Measurements from ENCODE around the gene PDE2A.
A peak's percentile ranks its signal among the peaks of the same experiment; 100 is the strongest.

The PDE2A gene

DNA sequence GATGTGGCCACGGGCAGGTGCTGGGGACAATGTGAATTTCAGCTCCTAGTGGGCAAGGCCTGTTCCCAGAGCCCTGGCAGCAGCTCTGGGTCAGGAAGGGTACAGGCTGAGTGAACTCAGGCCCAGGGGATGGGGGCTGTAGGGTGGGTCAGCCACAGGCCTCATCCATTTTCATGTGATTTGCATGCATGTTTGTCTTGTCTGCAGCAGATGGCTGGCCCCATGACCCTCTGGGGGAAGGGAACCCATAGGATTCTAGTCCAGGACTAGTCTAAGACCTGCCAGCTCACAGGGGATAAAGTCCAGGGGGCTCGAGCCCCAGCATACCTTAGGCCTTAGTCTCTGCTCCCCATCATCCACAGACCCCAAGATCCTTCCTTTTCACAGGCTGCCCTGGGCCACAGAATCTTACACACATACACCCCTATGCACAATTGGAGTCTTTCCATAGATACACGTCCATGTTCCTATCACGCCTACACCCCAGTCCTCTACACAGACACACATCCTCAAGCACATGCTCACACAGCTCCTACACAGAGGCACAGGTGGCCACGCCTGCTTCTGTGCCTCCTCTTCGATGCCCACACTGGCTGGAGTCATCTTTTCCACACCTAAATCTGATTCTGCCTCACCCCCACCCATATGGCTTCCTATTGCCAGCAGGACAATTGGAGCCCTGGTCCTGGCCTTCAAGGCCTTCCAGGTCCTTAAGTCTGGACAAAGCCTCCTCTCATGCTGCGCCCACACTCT is 25.7 kb downstream of the PDE2A start:
- TF ChIP-seq GATA2 (IDR thresholded peaks at IDR 0.05; ENCODE audit: low read depth, low read length) = no peak
- TF ChIP-seq GATA3 (IDR thresholded peaks at IDR 0.05; ENCODE audit: low read depth, low read length) = no peak

DNA sequence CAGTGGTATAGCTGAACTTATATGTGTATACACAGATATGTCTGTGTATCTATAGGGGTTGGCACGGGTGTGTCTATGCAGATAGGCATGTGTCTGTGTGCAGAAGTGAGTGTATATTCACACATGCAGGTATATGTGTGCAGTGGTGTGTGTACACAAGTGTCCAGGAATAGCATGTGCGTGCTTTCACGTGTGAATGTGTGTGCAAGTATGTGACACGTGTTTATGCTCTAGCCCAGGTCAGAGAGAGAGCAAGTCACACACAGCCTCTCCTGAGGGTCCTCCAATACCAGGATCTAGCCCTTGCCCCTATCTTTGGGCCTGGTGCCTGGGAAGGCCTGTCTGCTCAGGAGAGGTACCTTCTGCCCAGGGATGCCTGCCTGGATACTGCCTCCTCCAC is 26.3 kb downstream of the PDE2A start:
- TF ChIP-seq GATA2 (IDR thresholded peaks at IDR 0.05; ENCODE audit: low read depth, low read length) (no peak), GATA3 (IDR thresholded peaks at IDR 0.05; ENCODE audit: low read depth, low read length) (no peak)

- TF ChIP-seq GATA2 (IDR thresholded peaks at IDR 0.05; ENCODE audit: low read depth, low read length) = no peak
- no peak for TF ChIP-seq GATA3 (IDR thresholded peaks at IDR 0.05; ENCODE audit: low read depth, low read length)
Observed at GRCh38 chr11:72646472-72646871, 27.8 kb downstream of the PDE2A start.

DNA sequence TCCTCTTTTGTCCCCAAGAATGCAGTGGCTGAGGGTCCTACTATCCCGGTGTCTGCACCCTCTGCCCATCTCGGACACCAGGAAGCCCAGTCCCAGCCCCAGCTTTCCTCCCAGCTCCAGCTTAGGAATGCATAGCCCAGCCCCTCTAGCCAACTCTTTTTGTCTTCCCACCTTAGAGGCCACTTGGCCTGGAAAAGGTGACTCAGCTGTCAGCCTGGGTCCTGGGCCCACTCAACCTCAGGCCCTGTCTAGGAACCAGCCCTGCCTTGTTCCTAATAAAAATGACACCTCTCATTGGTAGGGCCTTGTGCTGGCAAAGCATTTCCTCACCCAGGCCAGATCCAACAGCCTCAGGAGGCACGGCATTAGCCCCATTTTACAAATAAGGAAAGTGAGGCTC is 28.2 kb downstream of the PDE2A start:
- TF ChIP-seq GATA2 (IDR thresholded peaks at IDR 0.05; ENCODE audit: low read depth, low read length) (no peak), GATA3 (IDR thresholded peaks at IDR 0.05; ENCODE audit: low read depth, low read length) (no peak)

GRCh38 chr11:72643547-72643946 is 30.7 kb downstream of the PDE2A start:
- TF ChIP-seq GATA3 (IDR thresholded peaks at IDR 0.05; ENCODE audit: low read depth, low read length) (no peak), GATA2 (IDR thresholded peaks at IDR 0.05; ENCODE audit: low read depth, low read length) (no peak)

GRCh38 chr11:72642884-72643522 is 31.2 kb downstream of the PDE2A start:
- no peak for TF ChIP-seq GATA2 (IDR thresholded peaks at IDR 0.05; ENCODE audit: low read depth, low read length)
- no peak for TF ChIP-seq GATA3 (IDR thresholded peaks at IDR 0.05; ENCODE audit: low read depth, low read length)

- TF ChIP-seq GATA3 (IDR thresholded peaks at IDR 0.05; ENCODE audit: low read depth, low read length) (no peak), GATA2 (IDR thresholded peaks at IDR 0.05; ENCODE audit: low read depth, low read length) (no peak)
Observed at GRCh38 chr11:72642043-72642883, 32.0 kb downstream of the PDE2A start.

GRCh38 chr11:72641522-72642042 is 32.6 kb downstream of the PDE2A start:
- TF ChIP-seq GATA3 (IDR thresholded peaks at IDR 0.05; ENCODE audit: low read depth, low read length) (no peak), GATA2 (IDR thresholded peaks at IDR 0.05; ENCODE audit: low read depth, low read length) (no peak)

GRCh38 chr11:72639502-72640375 is 34.5 kb downstream of the PDE2A start:
- TF ChIP-seq GATA3 (IDR thresholded peaks at IDR 0.05; ENCODE audit: low read depth, low read length) (no peak), GATA2 (IDR thresholded peaks at IDR 0.05; ENCODE audit: low read depth, low read length) (no peak)

DNA sequence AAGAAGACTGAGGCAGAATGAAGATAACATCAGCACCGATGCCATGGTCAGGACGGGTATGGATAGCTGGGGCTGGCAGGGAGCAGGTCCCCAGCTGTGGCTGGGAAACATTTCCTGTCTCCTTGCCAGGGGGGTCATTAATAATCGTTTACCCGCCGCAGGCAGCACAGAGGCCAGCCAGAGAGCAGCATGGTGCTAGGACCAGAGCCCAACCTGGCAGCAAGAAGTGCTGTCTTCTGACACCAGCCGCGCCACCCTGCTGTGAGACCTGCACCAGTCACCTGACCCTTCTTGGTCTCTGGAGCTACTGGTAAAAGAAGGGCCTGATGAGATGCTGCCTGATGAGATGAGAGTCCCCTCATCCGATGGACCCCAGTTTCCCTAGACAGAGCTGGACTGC is 36.3 kb downstream of the PDE2A start:
- TF ChIP-seq GATA2 (IDR thresholded peaks at IDR 0.05; ENCODE audit: low read depth, low read length) (peak; percentile 81), GATA3 (IDR thresholded peaks at IDR 0.05; ENCODE audit: low read depth, low read length) (no peak)

GRCh38 chr11:72637198-72637597 is 37.0 kb downstream of the PDE2A start:
- TF ChIP-seq GATA3 (IDR thresholded peaks at IDR 0.05; ENCODE audit: low read depth, low read length) (no peak), GATA2 (IDR thresholded peaks at IDR 0.05; ENCODE audit: low read depth, low read length) (no peak)

DNA sequence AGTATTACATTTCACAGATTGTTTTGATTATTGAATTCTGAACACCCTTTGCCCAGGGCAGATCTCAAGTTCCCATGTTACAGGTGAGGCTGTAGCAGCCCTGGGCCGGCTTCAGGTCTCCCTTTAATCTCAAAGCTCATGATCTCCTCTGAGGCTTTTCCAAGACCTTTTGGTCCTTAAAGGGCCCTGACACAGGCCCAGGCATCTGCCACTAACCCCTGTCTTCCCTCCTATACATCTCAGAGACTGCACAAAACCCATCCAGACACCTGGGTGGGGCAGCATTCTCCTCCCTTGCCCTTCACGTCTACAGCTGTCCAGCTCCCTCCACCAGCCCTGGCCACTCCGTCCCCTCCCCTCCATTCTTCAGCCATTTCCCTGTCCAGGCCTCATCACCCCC is 37.8 kb downstream of the PDE2A start:
- TF ChIP-seq GATA2 (IDR thresholded peaks at IDR 0.05; ENCODE audit: low read depth, low read length) (no peak), GATA3 (IDR thresholded peaks at IDR 0.05; ENCODE audit: low read depth, low read length) (no peak)

DNA sequence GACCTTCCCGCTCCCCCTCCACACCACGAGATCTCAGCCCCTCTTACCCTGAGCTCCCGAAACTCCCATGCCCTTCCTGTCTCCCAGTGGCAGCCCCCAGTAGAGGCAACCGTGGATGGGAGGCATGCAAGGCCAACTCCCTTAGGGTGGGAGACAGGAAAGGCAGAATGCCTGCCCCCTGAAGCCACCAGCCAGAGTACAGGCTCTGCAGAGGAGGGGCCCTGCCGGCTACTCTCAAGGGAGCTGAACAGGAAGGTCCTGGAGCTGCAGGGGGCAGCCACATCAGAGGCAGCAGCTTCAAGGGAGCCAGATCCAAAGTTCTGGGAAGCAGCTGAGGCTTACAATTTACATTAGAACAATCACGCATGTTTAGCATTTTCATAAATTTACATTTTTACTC is 38.3 kb downstream of the PDE2A start:
- TF ChIP-seq GATA2 (IDR thresholded peaks at IDR 0.05; ENCODE audit: low read depth, low read length) (no peak), GATA3 (IDR thresholded peaks at IDR 0.05; ENCODE audit: low read depth, low read length) (no peak)
